OCI-LY3 (cell line): ENCODE results near the gene FSHB.

ENCODE experiments used
- H2AFZ ChIP-seq: fragments of 200-600, 300-600 bp; shearing (Covaris generic); 2 replicates; pipeline ENCODE4 v1.6.0; 2014; ENCODE audit warnings: antibody characterized with exemption, low read depth, low read length
- H3K27ac ChIP-seq: fragments of 200-600, 300-600 bp; sonication (generic); 2 replicates; pipeline ENCODE4 v1.5.1; 2014; ENCODE audit warnings: mild to moderate bottlenecking, low read length, moderate library complexity, mixed read lengths
- H3K27me3 ChIP-seq: fragments of 200-600, 300-600 bp; sonication (generic); 2 replicates; pipeline ENCODE4 v1.6.1; 2014; ENCODE audit warnings: low read depth, low read length, mixed read lengths
- H3K36me3 ChIP-seq: fragments of 200-600, 300-600 bp; sonication (generic); replicated peaks from 2 replicates; pipeline ENCODE3; 2014; ENCODE audit warnings: low read depth, low read length, mixed read lengths
- H3K4me1 ChIP-seq: fragments of 300-600, 200-600 bp; sonication (generic); 2 replicates; pipeline ENCODE4 v1.6.1; 2014; ENCODE audit warnings: low read length, mixed read lengths
- H3K4me2 ChIP-seq: fragments of 200-600, 300-600 bp; sonication (generic); 2 replicates; pipeline ENCODE4 v1.6.1; 2014; ENCODE audit warnings: low read length, mixed read lengths
- H3K4me3 ChIP-seq: fragments of 300-600, 200-600 bp; sonication (generic); 2 replicates; pipeline ENCODE4 v1.5.1; 2014; ENCODE audit warnings: antibody characterized with exemption, mild to moderate bottlenecking, low read length, moderate library complexity
- H3K79me2 ChIP-seq: fragments of 300-600, 200-600 bp; shearing (Covaris generic); 2 replicates; pipeline ENCODE4 v1.6.1; 2014; ENCODE audit warnings: mild to moderate bottlenecking, low read length, mixed read lengths
- H3K9ac ChIP-seq: fragments of 300-600, 200-600 bp; shearing (Covaris generic); 2 replicates; pipeline ENCODE4 v1.6.0; 2014; ENCODE audit warnings: mild to moderate bottlenecking, low read length, moderate library complexity
- H3K9me3 ChIP-seq: fragments of 200-600, 300-600 bp; shearing (Covaris generic); 2 replicates; pipeline ENCODE4 v1.6.1; 2014; ENCODE audit warnings: low read length, mixed read lengths; ENCODE audit not compliant: insufficient read depth
- H4K20me1 ChIP-seq: fragments of 200-600, 300-600 bp; sonication (generic); 2 replicates; pipeline ENCODE4 v1.6.1; 2016; ENCODE audit warnings: low read length, mixed read lengths; ENCODE audit not compliant: insufficient read depth
- EZH2phosphoT487 ChIP-seq: fragments of 200-600 bp; shearing (Covaris generic); IDR thresholded peaks from 2 replicates; pipeline ENCODE4 v1.6.1; 2018; ENCODE audit warnings: antibody characterized with exemption, mixed run types, low read depth
- TF ChIP-seq, protein P1 (sequence below): fragments of 200-600, 300-600 bp; sonication (generic); IDR thresholded peaks from 2 replicates; pipeline ENCODE4 v1.5.1; 2014; ENCODE audit warnings: antibody characterized with exemption, low read length, low read depth

The FSHB gene

DNA sequence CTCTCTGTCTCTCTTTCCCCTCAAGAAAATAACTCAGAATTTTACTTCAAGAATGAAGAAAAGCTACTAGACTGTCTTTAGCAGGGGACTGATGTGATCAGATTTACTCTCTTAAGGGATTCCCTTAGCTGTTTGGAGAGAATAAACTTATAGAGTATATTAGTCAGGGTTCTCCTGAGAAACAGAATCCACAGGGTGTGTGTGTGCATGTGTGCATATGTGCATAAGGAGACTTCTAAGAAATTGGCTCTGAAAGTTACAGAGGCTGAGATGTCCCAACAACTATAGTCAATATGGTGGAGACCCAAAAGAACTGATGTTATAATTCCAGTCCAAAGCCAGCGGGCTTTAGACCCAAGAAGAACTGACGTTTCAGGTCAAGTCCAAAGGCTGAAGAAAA lies 49.0 kb downstream of the FSHB start:
- no peaks in the 10 kb centered on the region for H4K20me1 ChIP-seq
- no peaks in the 10 kb centered on the region for H3K27me3 ChIP-seq
- no peak overlapping the region for H3K4me3 ChIP-seq
- no peak overlapping the region for H3K27ac ChIP-seq
- no peak overlapping the region for H3K4me2 ChIP-seq
- no peak overlapping the region for H2AFZ ChIP-seq
- TF ChIP-seq, protein P1, sequence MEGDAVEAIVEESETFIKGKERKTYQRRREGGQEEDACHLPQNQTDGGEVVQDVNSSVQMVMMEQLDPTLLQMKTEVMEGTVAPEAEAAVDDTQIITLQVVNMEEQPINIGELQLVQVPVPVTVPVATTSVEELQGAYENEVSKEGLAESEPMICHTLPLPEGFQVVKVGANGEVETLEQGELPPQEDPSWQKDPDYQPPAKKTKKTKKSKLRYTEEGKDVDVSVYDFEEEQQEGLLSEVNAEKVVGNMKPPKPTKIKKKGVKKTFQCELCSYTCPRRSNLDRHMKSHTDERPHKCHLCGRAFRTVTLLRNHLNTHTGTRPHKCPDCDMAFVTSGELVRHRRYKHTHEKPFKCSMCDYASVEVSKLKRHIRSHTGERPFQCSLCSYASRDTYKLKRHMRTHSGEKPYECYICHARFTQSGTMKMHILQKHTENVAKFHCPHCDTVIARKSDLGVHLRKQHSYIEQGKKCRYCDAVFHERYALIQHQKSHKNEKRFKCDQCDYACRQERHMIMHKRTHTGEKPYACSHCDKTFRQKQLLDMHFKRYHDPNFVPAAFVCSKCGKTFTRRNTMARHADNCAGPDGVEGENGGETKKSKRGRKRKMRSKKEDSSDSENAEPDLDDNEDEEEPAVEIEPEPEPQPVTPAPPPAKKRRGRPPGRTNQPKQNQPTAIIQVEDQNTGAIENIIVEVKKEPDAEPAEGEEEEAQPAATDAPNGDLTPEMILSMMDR: no peak
- TF ChIP-seq EZH2phosphoT487: no peak
- no peaks in the 10 kb centered on the region for H3K9me3 ChIP-seq
- H3K9ac ChIP-seq: no peak overlapping the region
- no peaks in the 10 kb centered on the region for H3K4me1 ChIP-seq
- H3K79me2 ChIP-seq: no peaks in the 10 kb centered on the region
- H3K36me3 ChIP-seq: no peaks in the 10 kb centered on the region

DNA sequence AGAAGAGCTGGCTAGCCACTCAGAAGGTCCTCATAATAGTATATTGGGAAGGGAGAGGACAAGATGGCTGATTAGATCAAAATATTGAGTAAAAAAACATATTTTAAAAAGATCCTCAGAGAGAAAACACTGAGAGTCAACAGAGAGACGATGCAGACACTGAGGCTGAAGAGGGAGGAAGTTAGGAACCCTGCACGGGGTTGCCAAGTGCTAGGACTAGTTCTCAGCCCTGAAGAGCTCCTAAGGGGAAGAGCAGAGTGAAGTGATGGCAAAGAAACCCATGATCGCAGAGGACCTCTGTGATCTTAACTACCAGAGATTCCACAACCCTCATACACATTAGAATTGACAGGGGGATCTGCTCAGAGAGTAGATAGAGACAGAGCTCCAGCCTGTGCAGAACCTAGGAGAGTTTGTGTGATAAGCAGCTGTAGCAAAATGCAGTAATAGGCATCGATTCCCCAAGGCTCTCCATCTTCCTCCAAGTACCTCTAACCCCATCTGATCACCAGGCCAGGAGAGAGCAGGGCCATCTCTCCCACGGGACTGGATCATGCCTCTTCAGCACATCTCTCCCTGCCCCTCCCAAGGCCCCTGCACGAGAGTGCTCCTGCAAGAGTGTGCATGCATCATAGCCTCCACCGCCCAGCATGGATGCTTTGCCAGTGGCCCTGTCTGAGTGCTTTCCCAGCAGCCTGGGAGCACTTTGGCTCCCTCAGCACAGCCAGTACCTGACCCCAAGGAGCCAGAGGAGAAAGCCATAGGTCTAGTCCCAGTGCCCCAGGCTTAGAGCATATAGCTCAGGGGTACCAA lies 50.9 kb downstream of the FSHB start:
- H2AFZ ChIP-seq: no peak overlapping the region
- H4K20me1 ChIP-seq: no peaks in the 10 kb centered on the region
- no peak overlapping the region for H3K4me3 ChIP-seq
- H3K27me3 ChIP-seq: no peaks in the 10 kb centered on the region
- no peaks in the 10 kb centered on the region for H3K4me1 ChIP-seq
- TF ChIP-seq EZH2phosphoT487: no peak
- TF ChIP-seq, protein P1: no peak
- H3K27ac ChIP-seq: no peak overlapping the region
- no peak overlapping the region for H3K4me2 ChIP-seq
- no peaks in the 10 kb centered on the region for H3K9me3 ChIP-seq
- H3K79me2 ChIP-seq: no peaks in the 10 kb centered on the region
- no peaks in the 10 kb centered on the region for H3K36me3 ChIP-seq
- no peak overlapping the region for H3K9ac ChIP-seq

DNA sequence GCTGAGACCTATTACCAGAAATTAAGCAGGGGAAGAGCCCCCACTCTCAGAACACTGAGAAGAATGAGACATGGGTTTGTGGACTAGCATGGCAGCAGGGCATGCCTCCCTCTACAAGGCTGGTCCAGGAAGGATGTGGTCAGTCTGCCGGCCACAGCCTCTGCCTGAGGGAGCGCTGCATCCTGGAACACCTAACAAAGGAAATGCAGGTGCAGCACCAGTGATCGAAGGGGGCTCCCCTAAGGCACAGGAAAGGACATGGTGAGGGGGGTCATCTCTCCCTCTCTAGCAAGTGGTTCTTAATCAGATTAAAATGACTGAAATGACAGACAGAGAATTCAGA lies 51.4 kb downstream of the FSHB start:
- H3K79me2 ChIP-seq: no peaks in the 10 kb centered on the region
- no peak overlapping the region for H3K4me2 ChIP-seq
- H3K36me3 ChIP-seq: no peaks in the 10 kb centered on the region
- H3K27me3 ChIP-seq: no peaks in the 10 kb centered on the region
- no peaks in the 10 kb centered on the region for H3K4me1 ChIP-seq
- no peak overlapping the region for H3K27ac ChIP-seq
- H3K4me3 ChIP-seq: no peak overlapping the region
- H4K20me1 ChIP-seq: no peaks in the 10 kb centered on the region
- no peak for TF ChIP-seq EZH2phosphoT487
- TF ChIP-seq, protein P1: no peak
- H3K9me3 ChIP-seq: no peaks in the 10 kb centered on the region
- H2AFZ ChIP-seq: no peak overlapping the region
- H3K9ac ChIP-seq: no peak overlapping the region
